Activated T-cell treated with anti-CD3 and anti-CD28 coated beads, Interleukin-2, amount 50 U/mL, for 24 hours (primary cell): ENCODE results near the gene HLA-DPA1.
"Not testable (repeated sequence)": the region's sequence is repeated elsewhere in the genome, so short reads cannot be mapped to it uniquely, and the experiment has no call there.

Source experiments
- DNase-seq: peaks from one replicate; pipeline ENCODE4 v3.0.0-alpha.2; 2020
- H3K27ac Mint-ChIP-seq: 2 replicates; pipeline ENCODE4 v1.8.0; 2020; ENCODE audit warnings: mild to moderate bottlenecking, mixed read lengths
- H3K27me3 Mint-ChIP-seq: 2 replicates; pipeline ENCODE4 v1.8.0; 2020; ENCODE audit warnings: mixed read lengths
- H3K36me3 Mint-ChIP-seq: 2 replicates; pipeline ENCODE4 v1.8.0; 2020; ENCODE audit warnings: low read depth, mixed read lengths
- H3K4me1 Mint-ChIP-seq: 2 replicates; pipeline ENCODE4 v1.8.0; 2020; ENCODE audit warnings: low read depth, mixed read lengths
- H3K4me3 Mint-ChIP-seq: 2 replicates; pipeline ENCODE4 v1.8.0; 2020; ENCODE audit warnings: mild to moderate bottlenecking, moderate library complexity, mixed read lengths
- H3K9me3 Mint-ChIP-seq: 2 replicates; pipeline ENCODE4 v1.8.0; 2020; ENCODE audit warnings: mixed read lengths

The HLA-DPA1 gene

GRCh38 chr6:33104887-33105286, 31.4 kb upstream of the HLA-DPA1 start:
- Mint-ChIP-seq H3K27me3 (peaks cover 52% of the 10 kb centered on the region), H3K36me3 (no peaks in the 10 kb centered on the region), H3K4me1 (no peaks in the 10 kb centered on the region), H3K9me3 (peaks cover 25% of the 10 kb centered on the region), H3K4me3 (no peak overlapping the region), H3K27ac (no peak overlapping the region)
- DNase-seq, result no peak

GRCh38 chr6:33103776-33104175, 30.3 kb upstream of the HLA-DPA1 start:
- no peak for DNase-seq
- peaks cover 46% of the 10 kb centered on the region for H3K27me3 Mint-ChIP-seq
- no peaks in the 10 kb centered on the region for H3K36me3 Mint-ChIP-seq
- H3K4me3 Mint-ChIP-seq, result no peak overlapping the region
- no peaks in the 10 kb centered on the region for H3K4me1 Mint-ChIP-seq
- H3K9me3 Mint-ChIP-seq, result peaks cover 33% of the 10 kb centered on the region
- no peak overlapping the region for H3K27ac Mint-ChIP-seq

GRCh38 chr6:33101121-33101737, 27.8 kb upstream of the HLA-DPA1 start:
- H3K9me3 Mint-ChIP-seq, result peaks cover 46% of the 10 kb centered on the region
- peaks cover 38% of the 10 kb centered on the region for H3K27me3 Mint-ChIP-seq
- not testable (repeated sequence) for H3K27ac Mint-ChIP-seq, H3K4me3 Mint-ChIP-seq, H3K4me1 Mint-ChIP-seq, DNase-seq, H3K36me3 Mint-ChIP-seq

DNA sequence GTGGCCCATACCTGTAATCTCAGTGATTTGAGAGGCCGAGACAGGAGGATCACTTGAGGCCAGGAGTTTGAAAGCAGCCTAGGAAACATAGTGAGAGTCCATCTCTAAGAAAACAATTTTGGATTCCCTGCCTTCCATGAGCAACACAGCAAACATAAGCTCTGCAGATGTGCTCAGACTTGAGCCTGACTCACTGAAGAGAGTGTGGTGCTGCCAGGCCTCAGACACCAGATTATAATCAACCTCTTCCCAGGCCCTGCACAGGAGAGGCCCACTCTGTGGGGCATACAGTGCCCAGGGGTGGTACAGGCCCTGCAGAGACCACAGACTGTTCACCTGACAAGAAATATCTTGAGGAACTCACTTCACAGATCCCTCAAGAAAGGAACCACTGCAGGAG, 22.2 kb upstream of the HLA-DPA1 start:
- no peak for DNase-seq
- no peak overlapping the region for H3K27ac Mint-ChIP-seq
- H3K4me1 Mint-ChIP-seq, result no peaks in the 10 kb centered on the region
- H3K9me3 Mint-ChIP-seq, result peaks cover 29% of the 10 kb centered on the region
- no peak overlapping the region for H3K4me3 Mint-ChIP-seq
- H3K36me3 Mint-ChIP-seq, result no peaks in the 10 kb centered on the region
- peaks cover 23% of the 10 kb centered on the region for H3K27me3 Mint-ChIP-seq

- Mint-ChIP-seq H3K27ac (no peak overlapping the region), H3K9me3 (peaks cover 13% of the 10 kb centered on the region), H3K4me1 (no peaks in the 10 kb centered on the region), H3K4me3 (no peak overlapping the region), H3K27me3 (peaks cover 23% of the 10 kb centered on the region), H3K36me3 (no peaks in the 10 kb centered on the region)
- DNase-seq, result no peak
These were observed 20.4 kb upstream of the HLA-DPA1 start for GRCh38 chr6:33093855-33094254.

GRCh38 chr6:33092385-33092784, 18.9 kb upstream of the HLA-DPA1 start:
- Mint-ChIP-seq H3K4me3 (no peak overlapping the region), H3K27ac (no peak overlapping the region), H3K27me3 (peaks cover 13% of the 10 kb centered on the region), H3K9me3 (peaks cover under 1% of the 10 kb centered on the region), H3K4me1 (no peaks in the 10 kb centered on the region), H3K36me3 (no peaks in the 10 kb centered on the region)
- no peak for DNase-seq

DNA sequence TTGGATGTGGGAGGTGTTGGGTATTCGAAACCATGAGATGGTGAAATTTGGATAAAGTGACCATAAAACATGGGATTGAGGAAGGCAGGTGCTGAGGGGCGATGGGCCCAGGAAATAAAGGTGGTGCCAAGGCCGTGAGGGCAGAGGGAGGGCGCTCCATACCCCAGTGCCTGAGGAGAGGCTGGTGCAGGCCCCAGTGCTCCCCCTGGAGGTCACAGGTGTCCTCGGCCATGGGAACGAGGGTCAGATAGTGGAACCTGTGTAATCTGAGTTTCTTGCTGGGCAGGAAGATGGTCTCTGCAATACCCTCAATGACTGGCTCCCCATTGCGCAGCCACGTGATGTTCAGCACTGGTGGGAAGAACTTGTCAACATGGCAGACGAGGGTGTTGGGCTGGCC, 18.5 kb upstream of the HLA-DPA1 start:
- no peaks in the 10 kb centered on the region for H3K36me3 Mint-ChIP-seq
- no peaks in the 10 kb centered on the region for H3K9me3 Mint-ChIP-seq

GRCh38 chr6:33088931-33089620, 15.6 kb upstream of the HLA-DPA1 start:
- H3K36me3 Mint-ChIP-seq, result peaks cover 5% of the 10 kb centered on the region
- H3K4me3 Mint-ChIP-seq, result no peak overlapping the region
- no peaks in the 10 kb centered on the region for H3K27me3 Mint-ChIP-seq
- no peaks in the 10 kb centered on the region for H3K9me3 Mint-ChIP-seq
- H3K27ac Mint-ChIP-seq, result no peak overlapping the region
- DNase-seq, result no peak
- no peaks in the 10 kb centered on the region for H3K4me1 Mint-ChIP-seq

More for the DNA sequence above, 18.5 kb upstream of the HLA-DPA1 start:
- Mint-ChIP-seq H3K27ac (no peak overlapping the region), H3K4me3 (no peak overlapping the region), H3K4me1 (no peaks in the 10 kb centered on the region), H3K27me3 (peaks cover 12% of the 10 kb centered on the region)
- DNase-seq, result peak; percentile 69

DNA sequence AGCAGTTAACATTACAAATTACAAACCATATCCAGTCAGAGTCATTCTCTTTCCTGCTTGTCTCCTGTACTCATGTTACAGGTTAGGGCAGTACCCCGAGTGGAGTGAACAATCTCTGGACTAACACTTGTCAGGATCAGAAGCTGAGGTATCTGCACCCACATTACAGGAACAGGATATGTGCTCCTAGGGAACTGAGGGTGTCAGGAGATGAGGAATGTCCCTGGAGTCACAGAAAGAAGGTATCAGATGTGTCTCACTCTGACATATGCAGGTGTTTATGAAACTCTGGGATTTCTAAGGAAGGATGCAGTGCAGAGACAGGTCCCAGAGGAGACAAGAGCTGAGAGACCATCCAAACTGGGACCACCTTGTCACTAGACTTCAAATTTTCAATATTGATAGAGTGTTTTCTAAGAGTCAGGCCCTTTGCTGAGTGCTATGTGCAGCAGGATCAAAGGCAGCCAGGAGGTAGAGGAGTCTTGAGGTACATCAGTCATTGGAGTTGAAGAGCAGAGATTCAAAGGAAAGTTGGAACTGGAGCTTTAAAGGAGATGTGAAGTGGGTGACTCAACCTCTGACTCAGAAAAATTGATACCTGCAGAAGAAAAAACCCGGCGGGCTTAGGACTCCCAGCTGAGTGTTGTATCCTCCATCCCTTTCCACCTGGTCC, 14.9 kb upstream of the HLA-DPA1 start:
- DNase-seq, result no peak
- Mint-ChIP-seq H3K36me3 (peaks cover 7% of the 10 kb centered on the region), H3K27ac (no peak overlapping the region), H3K4me1 (no peaks in the 10 kb centered on the region), H3K27me3 (no peaks in the 10 kb centered on the region), H3K9me3 (no peaks in the 10 kb centered on the region), H3K4me3 (no peak overlapping the region)

- no peak for DNase-seq
- H3K4me3 Mint-ChIP-seq, result no peak overlapping the region
- H3K27me3 Mint-ChIP-seq, result no peaks in the 10 kb centered on the region
- no peaks in the 10 kb centered on the region for H3K9me3 Mint-ChIP-seq
- H3K36me3 Mint-ChIP-seq, result peaks cover 7% of the 10 kb centered on the region
- peaks cover 7% of the 10 kb centered on the region for H3K4me1 Mint-ChIP-seq
- H3K27ac Mint-ChIP-seq, result peak overlapping the region; percentile 3
These were observed 12.2 kb upstream of the HLA-DPA1 start for GRCh38 chr6:33085627-33086026.

- Mint-ChIP-seq H3K27ac (no peak overlapping the region), H3K4me3 (no peak overlapping the region), H3K36me3 (peaks cover 7% of the 10 kb centered on the region), H3K27me3 (no peaks in the 10 kb centered on the region), H3K4me1 (peaks cover 17% of the 10 kb centered on the region), H3K9me3 (no peaks in the 10 kb centered on the region)
- DNase-seq, result no peak
These were observed 9.3 kb upstream of the HLA-DPA1 start for GRCh38 chr6:33082702-33083101.

GRCh38 chr6:33081098-33081824, 7.8 kb upstream of the HLA-DPA1 start:
- no peak for DNase-seq
- no peaks in the 10 kb centered on the region for H3K27me3 Mint-ChIP-seq
- H3K36me3 Mint-ChIP-seq, result peaks cover 7% of the 10 kb centered on the region
- no peaks in the 10 kb centered on the region for H3K9me3 Mint-ChIP-seq
- H3K27ac Mint-ChIP-seq, result no peak overlapping the region
- no peak overlapping the region for H3K4me3 Mint-ChIP-seq
- H3K4me1 Mint-ChIP-seq, result peaks cover 29% of the 10 kb centered on the region

DNA sequence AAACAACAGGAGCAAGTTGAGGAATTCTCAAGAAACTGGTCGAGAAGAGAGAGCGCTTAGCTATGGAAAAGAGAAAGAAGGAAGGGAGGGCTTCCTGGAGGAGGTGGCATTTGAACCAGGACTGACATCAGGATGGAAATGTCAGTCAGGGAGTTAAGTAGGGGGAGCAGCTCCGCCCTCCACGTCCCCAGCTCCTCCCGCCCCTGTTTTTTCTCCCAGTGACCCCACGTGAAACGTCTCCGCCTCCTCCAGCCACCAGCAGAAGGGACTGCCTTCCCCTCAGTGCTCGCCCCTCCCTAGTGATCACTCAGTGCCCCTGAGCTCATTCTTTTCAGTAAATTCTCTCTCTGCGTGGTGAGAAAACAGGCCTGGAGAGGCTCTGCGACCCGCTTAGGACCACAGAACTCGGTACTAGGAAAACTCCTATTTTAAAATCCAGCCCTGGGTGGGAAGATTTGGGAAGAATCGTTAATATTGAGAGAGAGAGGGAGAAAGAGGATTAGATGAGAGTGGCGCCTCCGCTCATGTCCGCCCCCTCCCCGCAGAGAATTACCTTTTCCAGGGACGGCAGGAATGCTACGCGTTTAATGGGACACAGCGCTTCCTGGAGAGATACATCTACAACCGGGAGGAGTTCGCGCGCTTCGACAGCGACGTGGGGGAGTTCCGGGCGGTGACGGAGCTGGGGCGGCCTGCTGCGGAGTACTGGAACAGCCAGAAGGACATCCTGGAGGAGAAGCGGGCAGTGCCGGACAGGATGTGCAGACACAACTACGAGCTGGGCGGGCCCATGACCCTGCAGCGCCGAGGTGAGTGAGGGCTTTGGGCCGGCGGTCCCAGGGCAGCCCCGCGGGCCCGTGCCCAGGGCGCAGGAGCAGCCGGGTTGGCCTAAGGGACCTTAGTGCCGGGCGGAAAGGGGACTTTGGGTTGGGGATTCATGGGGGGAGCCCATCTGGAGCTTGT, 7.0 kb upstream of the HLA-DPA1 start:
- peak overlapping the region; percentile 56 for H3K4me3 Mint-ChIP-seq
- H3K27me3 Mint-ChIP-seq, result no peaks in the 10 kb centered on the region
- no peak for DNase-seq
- no peak overlapping the region for H3K27ac Mint-ChIP-seq
- no peaks in the 10 kb centered on the region for H3K9me3 Mint-ChIP-seq
- H3K4me1 Mint-ChIP-seq, result peaks cover 37% of the 10 kb centered on the region
- H3K36me3 Mint-ChIP-seq, result peaks cover 5% of the 10 kb centered on the region

DNA sequence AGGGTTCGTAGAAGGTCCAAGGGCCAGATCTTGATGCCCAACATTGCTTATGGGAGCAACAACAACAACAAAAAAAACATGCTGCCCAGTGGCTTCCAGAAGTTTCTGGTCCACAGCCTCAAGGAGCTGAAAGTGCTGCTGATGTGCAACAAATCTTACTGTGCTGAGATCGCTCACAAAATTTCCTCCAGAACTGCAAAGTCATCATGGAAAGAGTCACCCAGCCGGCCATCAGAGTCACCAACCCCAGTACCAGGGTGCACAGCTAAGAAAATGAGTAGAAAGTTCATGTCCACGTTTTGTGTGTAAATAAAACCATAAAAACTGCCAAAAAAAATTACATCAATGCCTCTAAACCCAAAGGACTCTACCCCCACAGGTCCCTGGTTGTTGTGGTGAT, 6.1 kb upstream of the HLA-DPA1 start:
- no peak for DNase-seq
- Mint-ChIP-seq H3K27ac (no peak overlapping the region), H3K9me3 (no peaks in the 10 kb centered on the region), H3K4me3 (no peak overlapping the region), H3K4me1 (peaks cover 41% of the 10 kb centered on the region), H3K36me3 (peaks cover 5% of the 10 kb centered on the region), H3K27me3 (no peaks in the 10 kb centered on the region)
